KBM-7 (cell line): ENCODE results near the gene SNCAIP.

ENCODE experiments used
- DNase-seq: peaks from one replicate; pipeline ENCODE4 v3.0.0-alpha.2; 2015
- in situ Hi-C: fragments of 300-500 bp; cut with MboI; formaldehyde crosslinking; loops from 2 replicates; pipeline ENCODE4 v1.14.3; 2020; ENCODE audit warnings: low sequenced_read_pairs, low pct_unique_long_range_greater_than_20kb, mixed read lengths

The SNCAIP gene

DNA sequence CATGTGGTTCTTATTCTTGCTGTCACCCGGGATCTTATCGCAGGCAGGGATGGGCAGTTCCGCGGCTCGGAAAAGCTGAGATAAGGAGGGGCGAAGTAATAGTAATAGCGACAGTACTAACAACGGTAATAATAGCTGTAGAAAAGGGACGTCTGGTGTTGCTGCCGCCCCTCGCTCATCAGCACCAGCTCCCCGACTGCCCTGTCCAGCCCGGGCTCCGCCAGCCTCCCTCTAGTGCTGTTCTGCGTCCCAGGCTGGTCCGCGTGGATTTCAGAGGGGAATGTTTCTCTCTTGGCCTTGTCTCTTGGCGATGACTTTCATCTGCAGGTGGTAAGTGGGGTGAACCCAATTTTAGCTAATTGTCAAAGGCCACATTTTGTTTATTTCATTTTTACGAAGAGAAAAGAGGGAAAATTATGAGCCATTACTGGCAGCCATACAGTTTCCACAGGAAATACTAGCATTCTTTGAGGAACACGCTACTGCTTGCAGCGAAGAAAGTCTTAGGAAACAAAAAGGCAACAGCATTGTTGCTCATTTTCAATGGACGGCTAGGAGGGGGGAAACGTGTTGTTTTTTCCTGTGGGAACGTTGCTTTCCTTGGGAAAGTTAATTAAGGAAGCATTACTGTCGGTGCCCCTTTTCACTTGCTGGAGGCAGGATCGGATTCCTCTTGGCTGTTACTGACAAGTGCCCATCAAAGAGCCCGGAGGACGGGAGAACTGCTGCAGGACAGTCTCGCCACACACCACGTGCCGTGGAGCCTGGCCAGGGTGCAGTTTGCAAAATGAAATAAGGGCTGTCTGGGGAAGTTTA lies 762 bp downstream of the SNCAIP start:
- DNase-seq = no peak
- in situ Hi-C loops = no loop called here

DNA sequence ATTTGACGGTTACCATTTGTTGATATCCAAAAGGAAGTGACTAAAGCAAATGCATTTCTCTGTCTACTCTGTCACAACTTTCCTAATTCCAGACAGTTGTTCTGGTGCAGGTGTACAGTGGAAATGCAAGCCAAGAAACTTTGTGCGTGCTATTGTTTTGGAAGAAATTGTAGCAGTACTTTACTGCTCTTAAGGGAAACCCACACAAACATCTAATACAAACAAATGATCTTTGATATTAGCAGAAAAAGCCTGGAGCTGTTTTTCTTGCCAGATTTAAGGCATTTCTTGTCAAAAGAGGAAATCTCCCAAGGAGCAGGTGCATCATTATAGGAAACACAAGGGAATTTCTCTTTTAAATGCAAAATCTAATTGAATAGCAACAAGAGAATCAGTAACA lies 2.0 kb downstream of the SNCAIP start:
- no peak for DNase-seq
- in situ Hi-C loops = no loop called here

DNA sequence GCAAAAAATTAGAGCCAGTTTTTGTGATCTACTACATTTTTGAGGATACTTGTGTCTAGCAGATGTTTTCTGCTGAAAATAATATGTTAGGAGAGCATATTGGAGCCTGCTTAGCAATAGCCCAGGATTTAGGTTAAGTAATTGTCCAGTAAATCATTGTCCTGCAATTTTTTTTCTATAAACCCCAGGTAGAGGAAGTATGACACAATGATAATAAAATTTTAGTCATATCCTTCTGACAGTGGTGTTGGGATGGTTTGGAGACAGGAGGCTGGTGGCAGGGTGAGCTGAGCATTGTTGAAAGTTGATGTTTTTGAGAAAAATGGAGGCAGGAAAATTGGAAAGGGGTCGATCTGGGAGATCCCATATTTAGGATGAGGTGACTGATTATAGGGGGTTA lies 3.5 kb downstream of the SNCAIP start:
- DNase-seq = no peak
- in situ Hi-C loops = no loop called here

DNA sequence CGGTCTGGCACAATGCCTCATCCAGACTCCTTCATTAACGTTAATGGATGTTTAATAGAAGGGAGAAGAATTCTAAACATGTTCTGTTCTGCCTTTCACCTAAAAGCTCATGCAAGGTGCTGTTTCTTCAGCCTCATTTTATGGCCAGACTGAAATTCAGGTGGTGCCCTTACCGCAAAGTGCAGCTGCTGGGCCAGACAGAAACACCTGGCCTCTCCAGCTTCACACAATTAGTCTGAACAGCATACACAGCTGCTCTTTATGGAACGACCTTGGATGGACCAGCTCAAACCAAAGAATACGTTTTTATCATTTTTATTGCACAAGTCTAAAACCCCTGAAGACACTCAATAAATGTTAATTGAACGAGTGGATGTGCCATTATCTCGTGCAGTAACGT lies 4.6 kb downstream of the SNCAIP start:
- DNase-seq = no peak
- in situ Hi-C loops = no loop called here

DNA sequence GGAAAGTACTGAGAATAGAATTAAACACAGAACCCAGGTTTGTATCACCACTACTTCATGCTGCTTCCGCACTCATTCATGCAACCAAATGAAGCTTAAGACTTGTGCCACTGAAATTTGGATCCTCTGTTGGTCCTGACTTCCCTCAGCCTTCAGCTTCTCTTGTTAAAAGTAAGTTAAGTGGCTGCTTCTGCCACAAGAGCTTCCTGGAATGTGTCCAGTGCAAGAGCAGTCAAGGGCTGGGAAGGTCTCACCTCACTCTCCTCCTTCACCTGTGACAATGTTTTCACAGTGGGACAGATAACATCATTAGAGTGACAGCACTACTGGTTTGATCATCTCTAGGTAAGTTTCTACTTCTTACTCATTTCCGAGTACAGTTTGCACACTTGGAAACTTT lies 7.9 kb downstream of the SNCAIP start:
- DNase-seq = no peak
- in situ Hi-C loops = no loop called here

DNA sequence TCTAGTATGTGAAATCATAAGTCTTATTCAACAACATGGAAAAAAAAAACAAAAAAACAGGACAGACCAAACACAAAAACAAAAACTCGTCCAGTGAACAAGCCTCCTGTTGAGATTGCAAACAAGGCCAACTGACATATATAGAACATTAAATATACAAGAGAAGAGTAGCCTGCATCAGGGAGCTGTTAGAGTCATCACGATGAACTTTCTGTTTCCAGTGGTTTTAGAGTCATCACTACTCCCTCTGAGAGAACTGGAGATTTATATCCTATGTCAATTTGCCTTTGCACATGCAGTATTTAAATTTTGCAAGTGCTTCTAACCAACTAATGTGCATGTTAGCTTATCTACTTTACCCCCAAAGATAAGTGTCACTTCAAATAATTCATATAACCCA lies 9.9 kb downstream of the SNCAIP start:
- in situ Hi-C loops = no loop called here
- DNase-seq = no peak

DNA sequence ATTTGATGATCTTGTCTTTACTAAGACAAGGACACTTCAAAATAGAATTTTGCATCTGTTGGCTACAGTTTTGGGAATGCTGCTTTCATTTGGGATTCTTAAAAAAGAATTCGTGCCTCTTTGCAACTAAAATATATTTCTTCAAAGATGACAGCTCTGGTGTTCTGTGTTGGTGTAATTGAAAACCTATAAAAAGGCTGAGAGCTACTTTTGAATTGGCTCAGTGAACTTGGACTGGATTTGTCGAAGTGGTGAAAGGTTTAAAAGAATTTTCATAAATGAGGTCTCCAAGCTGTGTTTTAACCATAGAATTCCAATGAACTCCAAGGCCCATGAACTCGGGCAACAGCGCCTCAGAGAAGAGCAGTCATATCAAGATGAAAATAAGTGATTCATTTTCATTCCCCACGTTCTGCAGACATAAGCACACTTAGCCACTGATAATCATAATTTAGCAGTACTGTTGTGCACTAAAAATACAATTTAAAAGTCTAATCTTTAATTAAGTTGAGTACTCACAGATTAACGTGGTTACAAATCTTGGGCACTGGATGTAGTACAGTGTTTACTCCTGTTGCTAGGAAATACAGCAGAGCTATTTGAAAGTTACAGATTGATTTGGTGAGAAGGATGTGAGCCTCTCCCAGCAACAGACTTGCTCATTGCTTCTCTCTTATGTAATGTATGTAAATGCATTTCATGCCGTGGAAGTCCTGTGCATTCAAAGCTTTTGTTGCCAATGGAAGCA lies 10.9 kb downstream of the SNCAIP start:
- no peak for DNase-seq
- in situ Hi-C loops = no loop called here

DNA sequence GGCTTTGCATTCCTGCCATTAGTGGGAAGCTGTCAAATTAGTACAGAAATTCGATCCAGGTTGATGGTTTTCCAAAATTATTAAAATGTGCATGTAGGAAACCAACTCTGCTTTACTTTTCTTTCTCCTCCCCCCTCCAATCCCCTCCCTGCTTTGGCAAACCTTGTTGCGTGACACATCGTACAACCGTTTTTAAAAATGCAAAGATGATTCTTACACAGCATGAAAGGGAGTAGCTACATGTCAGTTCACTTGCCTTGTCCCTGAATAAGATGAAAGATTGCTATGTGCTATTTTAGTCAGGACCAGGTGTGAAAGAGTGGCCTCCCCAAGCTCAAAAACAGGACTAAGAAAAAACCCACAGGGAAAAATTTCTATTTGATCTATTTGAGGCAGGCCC lies 11.7 kb downstream of the SNCAIP start:
- in situ Hi-C loops = no loop called here

DNA sequence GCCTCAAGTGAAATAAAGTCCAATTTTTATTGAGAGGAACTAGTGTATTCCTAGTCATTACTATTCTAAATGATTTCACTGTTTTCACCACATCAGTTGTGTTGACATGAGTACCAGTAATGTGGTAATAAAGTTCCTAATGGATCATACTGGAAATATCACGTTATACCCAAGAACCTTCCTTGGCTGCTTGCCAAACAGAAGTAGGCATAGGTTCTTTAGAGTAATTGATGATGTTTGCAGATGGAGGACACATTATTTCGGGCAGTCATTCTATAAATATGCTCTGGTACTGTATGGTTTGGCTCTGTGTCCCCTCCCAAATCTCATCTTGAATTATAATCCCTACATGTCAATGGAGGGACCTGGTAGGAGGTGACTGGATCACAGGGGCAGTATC lies 15.1 kb downstream of the SNCAIP start:
- in situ Hi-C loops = no loop called here
- DNase-seq = no peak

More for the DNA sequence above, 11.7 kb downstream of the SNCAIP start:
- DNase-seq = no peak

DNA sequence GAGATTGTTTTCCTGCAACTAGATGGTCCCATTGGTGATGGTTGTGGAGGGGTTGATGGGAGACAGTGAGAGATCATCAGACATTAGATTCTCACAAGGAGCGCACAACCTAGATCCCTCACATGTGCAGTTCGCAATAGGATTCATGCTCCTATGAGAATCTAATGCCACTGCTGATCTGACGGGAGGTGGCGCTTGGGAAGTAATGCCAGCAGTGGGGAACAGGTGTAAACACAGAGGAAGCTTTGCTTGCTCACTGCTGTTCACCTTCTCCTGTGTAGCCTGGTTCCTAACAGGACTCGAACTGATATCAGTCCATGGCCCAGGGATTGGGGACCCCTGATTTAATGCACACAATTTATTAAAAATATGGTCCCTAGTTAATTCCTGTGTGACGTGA lies 18.8 kb downstream of the SNCAIP start:
- in situ Hi-C loops = no loop called here
- DNase-seq = no peak

DNA sequence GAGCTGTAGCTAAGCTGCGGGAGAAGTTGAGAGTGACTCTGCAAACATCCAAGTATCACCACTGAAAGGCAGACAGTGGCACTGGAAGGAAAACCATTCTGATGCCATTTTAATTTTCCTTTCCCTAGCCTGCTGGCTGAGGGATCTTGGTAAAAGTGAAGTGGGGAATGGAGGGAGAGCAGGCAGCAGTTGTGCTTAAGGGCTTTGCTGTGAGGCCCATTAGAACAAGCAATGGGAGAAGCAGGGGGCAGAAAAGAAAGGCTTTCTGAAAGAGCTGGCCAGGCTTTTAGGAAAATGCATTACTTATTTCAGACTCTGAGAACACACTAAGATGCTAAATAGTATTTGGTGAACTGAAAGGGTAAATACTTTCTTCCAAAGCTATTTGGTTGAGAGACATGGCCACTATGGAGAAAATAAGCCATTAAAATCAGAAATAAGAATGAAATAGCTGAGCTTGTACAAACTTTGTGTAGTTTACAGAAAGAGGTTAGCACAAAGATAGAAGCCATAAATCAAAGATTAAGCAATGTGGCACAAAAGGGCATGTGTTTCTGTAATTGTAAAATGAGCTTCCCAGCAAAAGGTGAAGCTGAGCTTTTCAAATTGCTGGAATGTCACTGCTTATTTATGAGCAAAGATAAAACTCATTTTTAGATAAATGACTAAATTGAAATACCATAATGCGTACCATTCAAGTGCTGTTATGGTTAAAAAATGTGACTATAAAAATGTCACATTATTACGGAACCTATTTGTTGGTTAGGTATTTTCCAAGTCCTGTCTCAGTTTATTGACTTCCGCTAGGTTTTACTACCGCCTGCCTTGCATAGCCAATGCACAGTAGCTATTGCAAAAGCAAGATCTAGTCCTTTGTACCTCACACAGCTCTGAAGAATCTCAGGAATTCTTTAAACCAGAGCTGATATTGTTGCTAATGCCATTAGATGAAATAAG lies 20.8 kb downstream of the SNCAIP start:
- in situ Hi-C loops = no loop called here
- no peak for DNase-seq

DNA sequence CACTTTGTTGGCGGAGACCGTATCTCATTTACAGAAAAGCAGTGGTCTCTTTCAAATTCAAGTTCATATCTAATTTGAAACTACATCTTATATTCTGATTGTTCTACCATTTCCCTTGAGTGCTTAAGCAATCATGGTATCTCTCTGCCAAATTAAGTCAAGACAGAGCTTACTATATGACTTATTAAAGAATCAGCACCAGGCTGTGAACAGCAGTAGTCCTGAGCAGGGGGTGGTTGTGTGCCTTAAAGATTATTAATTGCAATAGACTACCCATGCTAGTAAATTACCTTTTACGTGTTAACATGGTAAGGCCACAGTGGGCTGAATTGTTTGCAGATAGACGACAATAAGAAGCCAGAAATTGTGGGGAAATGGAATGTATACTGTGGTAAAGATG lies 21.5 kb downstream of the SNCAIP start:
- in situ Hi-C loops = no loop called here
- no peak for DNase-seq

DNA sequence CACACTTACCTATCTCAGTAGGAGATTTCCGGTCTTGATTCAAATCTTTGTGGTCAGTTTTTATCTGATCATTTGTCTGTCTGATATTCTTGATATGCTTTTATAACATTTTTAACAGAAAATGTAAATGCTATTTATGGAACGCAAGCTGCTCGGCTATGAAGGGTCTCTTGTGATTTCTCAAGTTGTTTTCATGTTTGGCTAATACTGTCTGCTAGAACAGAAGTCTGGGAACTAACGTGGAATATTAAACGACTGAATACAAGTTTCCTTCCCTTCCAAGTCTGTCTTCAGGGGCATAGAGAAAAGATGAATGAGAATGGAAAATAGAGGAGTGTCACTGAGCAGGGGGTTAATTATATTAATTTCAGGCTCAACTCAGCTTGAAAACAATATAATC lies 27.6 kb downstream of the SNCAIP start:
- DNase-seq = no peak
- in situ Hi-C loops = no loop called here

DNA sequence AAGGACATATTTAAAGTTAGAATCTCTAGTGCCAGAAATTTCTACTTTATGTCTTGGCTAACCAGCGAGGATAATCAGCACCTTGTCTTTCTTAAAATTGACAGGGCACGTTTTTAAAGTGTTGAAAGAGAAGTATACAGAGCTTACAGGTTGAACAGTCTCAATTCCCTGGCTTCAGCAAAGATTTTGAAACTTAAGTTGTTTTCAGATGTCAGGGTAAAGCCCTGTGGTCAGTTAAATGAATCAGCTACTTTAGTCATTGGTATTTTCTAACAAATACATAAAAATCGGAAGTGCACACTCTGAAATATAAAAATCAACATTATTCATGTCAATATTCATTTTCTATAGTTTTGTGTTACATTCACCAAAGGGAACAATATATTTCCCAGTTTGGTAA lies 29.1 kb downstream of the SNCAIP start:
- in situ Hi-C loops = no loop called here
- DNase-seq = no peak

DNA sequence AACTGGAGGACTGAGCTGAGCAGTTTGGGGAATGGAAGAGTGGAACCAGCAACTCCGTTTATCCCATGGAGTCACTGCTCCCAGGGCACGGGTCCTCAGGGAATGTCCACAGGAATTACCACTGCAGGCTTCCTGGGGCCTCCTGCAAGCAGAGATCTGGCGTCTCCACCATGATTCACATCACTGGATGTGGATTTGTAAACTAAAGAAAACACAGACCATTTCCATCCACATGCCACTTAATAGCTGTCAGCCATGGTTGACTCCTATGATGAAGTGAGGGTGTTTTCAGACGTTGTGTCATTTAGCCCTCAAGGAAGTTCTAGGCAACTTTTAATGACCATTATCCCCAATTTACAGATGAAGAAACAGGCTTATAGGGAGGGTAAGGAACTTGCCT lies 30.2 kb downstream of the SNCAIP start:
- in situ Hi-C loops = no loop called here
- no peak for DNase-seq

DNA sequence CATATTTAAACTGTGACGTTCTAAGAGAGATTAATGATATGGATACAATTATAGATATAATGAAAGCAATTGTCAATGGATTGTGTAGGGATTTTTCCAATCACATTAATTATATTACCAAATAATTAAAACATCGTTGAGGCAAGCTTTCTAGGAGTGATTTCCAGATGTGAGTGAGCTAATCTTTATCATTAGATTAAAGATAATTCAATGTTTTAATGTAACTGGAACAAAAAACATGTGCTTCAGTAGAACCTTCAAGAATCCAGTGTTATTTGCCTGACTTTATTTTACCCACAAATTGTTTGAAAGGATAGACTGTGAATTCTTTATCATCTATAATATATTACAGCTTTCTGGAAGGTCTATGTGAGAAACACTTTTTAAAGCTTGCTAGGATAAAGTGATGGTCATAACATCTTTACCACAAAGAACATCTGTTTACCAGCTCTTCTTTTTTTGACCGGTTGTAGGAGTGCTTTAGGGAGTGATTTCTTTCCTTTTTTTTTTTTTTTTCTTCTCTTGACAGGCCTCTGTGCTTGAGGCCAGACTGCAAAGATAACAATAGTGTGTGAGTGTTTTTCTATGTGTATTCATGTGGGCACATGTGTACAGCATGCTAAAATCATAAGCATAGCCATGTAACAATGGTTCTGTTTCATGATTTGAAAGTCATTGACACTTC lies 35.0 kb downstream of the SNCAIP start:
- no peak for DNase-seq
- in situ Hi-C loops = no loop called here

DNA sequence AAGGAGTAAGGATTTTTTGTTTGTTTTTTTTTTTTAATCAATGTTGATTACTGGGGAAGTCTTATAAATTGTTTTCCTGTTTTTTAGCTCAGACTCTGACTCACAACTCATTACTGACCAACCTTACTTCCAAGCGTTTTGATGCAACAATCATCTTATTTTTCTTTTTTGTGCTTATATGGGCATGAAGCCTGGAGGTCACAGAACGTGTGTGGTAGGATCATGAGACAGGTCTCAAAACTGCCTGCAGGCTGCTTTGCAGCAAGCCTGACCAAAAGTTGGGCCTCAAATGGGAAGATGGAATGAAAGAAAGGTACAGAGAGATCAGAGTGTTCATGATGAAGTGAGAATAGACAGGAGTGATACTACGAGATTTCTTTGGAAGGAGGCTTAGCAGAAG lies 38.5 kb downstream of the SNCAIP start:
- in situ Hi-C loops = no loop called here

DNA sequence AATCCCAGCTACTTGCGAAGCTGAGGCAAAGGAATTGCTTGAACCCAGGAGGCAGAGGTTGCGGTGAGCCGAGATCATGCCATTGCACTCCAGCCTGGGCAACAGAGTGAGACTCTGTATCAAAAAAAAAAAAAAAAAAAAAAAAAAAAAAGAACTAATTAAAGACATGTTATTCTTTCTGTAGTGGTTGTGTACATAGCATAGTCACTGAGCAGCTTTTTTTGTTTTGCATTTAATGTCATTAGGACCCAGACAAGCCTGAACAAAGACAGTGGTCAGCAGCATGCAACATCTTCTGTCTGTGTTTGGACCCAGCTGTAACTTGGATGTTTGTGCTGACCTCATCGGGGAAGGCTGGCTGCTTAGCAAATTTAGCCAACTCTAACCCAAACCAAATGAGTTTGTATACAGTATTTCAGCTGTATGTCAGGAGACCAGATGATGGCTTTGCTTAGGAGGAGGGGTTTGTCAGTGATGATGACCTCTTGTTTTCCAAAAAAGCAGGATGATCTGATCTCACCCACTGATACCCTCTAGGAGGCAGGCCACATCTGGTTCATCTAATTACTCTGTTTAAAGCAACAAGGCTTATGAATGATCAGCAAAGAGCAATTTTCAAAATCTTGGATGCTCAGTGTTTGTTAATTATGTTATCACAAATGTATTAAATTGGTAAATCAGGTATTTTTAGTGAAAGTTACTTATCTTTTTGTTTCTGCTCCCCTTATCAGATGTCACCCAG lies 39.5 kb downstream of the SNCAIP start:
- in situ Hi-C loops = no loop called here
- no peak for DNase-seq

More for the DNA sequence above, 38.5 kb downstream of the SNCAIP start:
- DNase-seq = no peak

DNA sequence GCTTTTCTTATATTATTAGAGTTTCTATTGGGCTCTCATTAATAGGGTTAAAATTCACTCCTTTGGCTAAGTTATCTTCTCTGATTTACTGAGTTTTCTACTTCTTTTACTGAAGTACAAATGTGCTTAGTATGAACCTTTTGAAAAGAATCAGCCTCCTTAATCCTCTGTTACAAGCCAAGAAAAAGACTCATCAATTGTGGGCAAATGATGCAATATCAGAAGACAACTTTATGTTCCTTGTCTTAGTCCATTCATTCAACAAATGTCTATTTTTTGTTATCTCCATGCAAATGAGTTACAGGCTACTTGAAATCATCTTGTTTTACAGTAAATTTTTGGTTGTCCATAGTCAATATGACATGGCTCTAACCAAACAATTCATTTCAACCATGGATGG lies 40.3 kb downstream of the SNCAIP start:
- in situ Hi-C loops = no loop called here
- DNase-seq = no peak
